ENCODE data around the gene ZNF841. TPM values are rescaled to one million over a fixed set of nuclear protein-coding genes. Genes with fewer than 3 reads are reported as not detected.

Gene ZNF841
- total and polyA plus RNA-seq, 9 of the 15 experiments (the other 6 are each of a cell fraction or from before 2014, with no cell fraction given): 3.1 to 17.1 (median 11.0) TPM

DNA sequence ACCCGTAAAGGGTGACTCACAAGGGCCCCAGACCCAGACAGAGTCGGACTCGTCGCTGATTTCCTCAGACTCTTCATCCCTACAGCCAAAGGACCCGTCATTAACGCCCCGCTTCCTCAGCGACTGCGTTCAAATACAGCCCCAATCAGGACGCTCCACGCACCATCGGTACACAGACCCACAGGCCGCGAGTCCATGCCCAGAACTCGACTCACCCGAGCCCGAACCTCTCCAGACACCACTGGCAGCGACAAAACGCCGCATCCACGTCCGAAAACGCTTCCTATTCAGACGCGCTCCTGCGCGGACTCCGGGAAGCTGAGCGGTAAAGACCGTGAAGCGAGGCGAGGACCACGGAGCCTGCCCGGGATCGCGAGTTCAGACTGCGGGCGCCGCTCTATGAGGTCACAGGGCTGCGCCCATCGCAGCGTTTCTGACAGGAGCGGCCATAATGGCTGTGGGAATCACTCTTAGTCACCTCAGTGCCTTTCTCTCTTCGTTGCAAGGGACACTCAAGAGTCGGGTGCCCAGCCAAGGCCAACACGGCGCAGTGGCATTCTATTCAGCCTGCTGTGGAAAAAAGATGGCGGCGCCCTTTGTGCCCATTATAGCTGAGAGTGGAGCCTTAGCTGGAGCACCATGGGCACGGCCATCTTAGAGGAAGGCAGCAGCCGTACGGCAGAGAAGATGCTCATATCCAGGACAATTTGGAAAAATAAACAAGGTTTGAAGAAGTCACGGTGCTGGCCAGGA is 67.4 kb downstream of the ZNF841 start, which contains the start of gene ZNF614 (continued):
- TF ChIP-seq KDM5B (IDR thresholded peaks at IDR 0.05; ENCODE audit: insufficient replicate concordance, low read depth, low read length): peak; percentile 97
- TF ChIP-seq PTRF (tag; IDR thresholded peaks at IDR 0.05): no peak
- peak; percentile 100 for TF ChIP-seq MTA1 (IDR thresholded peaks at IDR 0.05; ENCODE audit: borderline replicate concordance)
- TF ChIP-seq, protein P1, sequence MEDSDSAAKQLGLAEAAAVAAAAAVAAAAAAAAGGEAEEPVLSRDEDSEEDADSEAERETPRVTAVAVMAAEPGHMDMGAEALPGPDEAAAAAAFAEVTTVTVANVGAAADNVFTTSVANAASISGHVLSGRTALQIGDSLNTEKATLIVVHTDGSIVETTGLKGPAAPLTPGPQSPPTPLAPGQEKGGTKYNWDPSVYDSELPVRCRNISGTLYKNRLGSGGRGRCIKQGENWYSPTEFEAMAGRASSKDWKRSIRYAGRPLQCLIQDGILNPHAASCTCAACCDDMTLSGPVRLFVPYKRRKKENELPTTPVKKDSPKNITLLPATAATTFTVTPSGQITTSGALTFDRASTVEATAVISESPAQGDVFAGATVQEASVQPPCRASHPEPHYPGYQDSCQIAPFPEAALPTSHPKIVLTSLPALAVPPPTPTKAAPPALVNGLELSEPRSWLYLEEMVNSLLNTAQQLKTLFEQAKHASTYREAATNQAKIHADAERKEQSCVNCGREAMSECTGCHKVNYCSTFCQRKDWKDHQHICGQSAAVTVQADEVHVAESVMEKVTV (CRISPR knock-in tag; IDR thresholded peaks at IDR 0.05): no peak
- TF ChIP-seq CHD1 (IDR thresholded peaks at IDR 0.05; ENCODE audit: low read length): no peak
- TF ChIP-seq RHOXF2B (CRISPR knock-in tag; conservative IDR thresholded peaks at IDR 0.05): no peak
- TF ChIP-seq, protein P2, sequence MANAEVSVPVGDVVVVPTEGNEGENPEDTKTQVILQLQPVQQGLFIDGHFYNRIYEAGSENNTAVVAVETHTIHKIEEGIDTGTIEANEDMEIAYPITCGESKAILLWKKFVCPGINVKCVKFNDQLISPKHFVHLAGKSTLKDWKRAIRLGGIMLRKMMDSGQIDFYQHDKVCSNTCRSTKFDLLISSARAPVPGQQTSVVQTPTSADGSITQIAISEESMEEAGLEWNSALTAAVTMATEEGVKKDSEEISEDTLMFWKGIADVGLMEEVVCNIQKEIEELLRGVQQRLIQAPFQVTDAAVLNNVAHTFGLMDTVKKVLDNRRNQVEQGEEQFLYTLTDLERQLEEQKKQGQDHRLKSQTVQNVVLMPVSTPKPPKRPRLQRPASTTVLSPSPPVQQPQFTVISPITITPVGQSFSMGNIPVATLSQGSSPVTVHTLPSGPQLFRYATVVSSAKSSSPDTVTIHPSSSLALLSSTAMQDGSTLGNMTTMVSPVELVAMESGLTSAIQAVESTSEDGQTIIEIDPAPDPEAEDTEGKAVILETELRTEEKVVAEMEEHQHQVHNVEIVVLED (CRISPR knock-in tag; IDR thresholded peaks at IDR 0.05): peak; percentile 53; the same call in 1 of the 2 replicates
- TF ChIP-seq JUN (IDR thresholded peaks at IDR 0.05; ENCODE audit: borderline replicate concordance, low read depth, low read length): no peak
- no peak for TF ChIP-seq JUN (CRISPR knock-in tag; IDR thresholded peaks at IDR 0.05; ENCODE audit: borderline replicate concordance)
- TF ChIP-seq ZSCAN29 (IDR thresholded peaks at IDR 0.05): no peak
- no peak for TF ChIP-seq ZNF347 (CRISPR knock-in tag; IDR thresholded peaks at IDR 0.05; ENCODE audit: low read depth)
- TF ChIP-seq, protein P3, sequence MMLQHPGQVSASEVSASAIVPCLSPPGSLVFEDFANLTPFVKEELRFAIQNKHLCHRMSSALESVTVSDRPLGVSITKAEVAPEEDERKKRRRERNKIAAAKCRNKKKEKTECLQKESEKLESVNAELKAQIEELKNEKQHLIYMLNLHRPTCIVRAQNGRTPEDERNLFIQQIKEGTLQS (IDR thresholded peaks at IDR 0.05): peak; percentile 18; the same call in 1 of the 2 replicates
- TF ChIP-seq, protein P3 (CRISPR knock-in tag; conservative IDR thresholded peaks at IDR 0.05): no peak
- TF ChIP-seq SMARCA5 (IDR thresholded peaks at IDR 0.05): no peak
- no peak for TF ChIP-seq ZNF324 (CRISPR knock-in tag; IDR thresholded peaks at IDR 0.05)
- peak; percentile 61 for TF ChIP-seq GABPA (tag; conservative IDR thresholded peaks at IDR 0.05; ENCODE audit: low read depth)
- TF ChIP-seq, protein P4, sequence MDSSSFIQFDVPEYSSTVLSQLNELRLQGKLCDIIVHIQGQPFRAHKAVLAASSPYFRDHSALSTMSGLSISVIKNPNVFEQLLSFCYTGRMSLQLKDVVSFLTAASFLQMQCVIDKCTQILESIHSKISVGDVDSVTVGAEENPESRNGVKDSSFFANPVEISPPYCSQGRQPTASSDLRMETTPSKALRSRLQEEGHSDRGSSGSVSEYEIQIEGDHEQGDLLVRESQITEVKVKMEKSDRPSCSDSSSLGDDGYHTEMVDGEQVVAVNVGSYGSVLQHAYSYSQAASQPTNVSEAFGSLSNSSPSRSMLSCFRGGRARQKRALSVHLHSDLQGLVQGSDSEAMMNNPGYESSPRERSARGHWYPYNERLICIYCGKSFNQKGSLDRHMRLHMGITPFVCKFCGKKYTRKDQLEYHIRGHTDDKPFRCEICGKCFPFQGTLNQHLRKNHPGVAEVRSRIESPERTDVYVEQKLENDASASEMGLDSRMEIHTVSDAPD (CRISPR knock-in tag; IDR thresholded peaks at IDR 0.05): no peak
- TF ChIP-seq TSC22D4 (tag; IDR thresholded peaks at IDR 0.05): no peak
- no peak for TF ChIP-seq RBM17 (IDR thresholded peaks at IDR 0.05; ENCODE audit: borderline replicate concordance, low read depth, low read length)
- TF ChIP-seq, protein P5, sequence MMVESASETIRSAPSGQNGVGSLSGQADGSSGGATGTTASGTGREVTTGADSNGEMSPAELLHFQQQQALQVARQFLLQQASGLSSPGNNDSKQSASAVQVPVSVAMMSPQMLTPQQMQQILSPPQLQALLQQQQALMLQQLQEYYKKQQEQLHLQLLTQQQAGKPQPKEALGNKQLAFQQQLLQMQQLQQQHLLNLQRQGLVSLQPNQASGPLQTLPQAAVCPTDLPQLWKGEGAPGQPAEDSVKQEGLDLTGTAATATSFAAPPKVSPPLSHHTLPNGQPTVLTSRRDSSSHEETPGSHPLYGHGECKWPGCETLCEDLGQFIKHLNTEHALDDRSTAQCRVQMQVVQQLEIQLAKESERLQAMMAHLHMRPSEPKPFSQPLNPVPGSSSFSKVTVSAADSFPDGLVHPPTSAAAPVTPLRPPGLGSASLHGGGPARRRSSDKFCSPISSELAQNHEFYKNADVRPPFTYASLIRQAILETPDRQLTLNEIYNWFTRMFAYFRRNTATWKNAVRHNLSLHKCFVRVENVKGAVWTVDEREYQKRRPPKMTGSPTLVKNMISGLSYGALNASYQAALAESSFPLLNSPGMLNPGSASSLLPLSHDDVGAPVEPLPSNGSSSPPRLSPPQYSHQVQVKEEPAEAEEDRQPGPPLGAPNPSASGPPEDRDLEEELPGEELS (CRISPR knock-in tag; IDR thresholded peaks at IDR 0.05; ENCODE audit: borderline replicate concordance): 0 out of 2 replicates have a peak, but pooled peaks have one; percentile 62
